GM23338 (cell line): ENCODE measurements around the gene HADHA.

ENCODE experiments used
- EZH2phosphoT487 ChIP-seq: fragments of 200-600 bp; sonication (generic); IDR thresholded peaks from one replicate; pipeline ENCODE4 v1.8.1; 2018; ENCODE audit warnings: antibody characterized with exemption; ENCODE audit not compliant: unreplicated experiment
- POLR2AphosphoS5 ChIP-seq: IDR thresholded peaks from 2 replicates; pipeline ENCODE4 v1.6.1; 2016; ENCODE audit warnings: antibody characterized with exemption, low read depth
- ZNF331 ChIP-seq: fragments of 250-450 bp; sonication (Bioruptor Pico); IDR thresholded peaks from 2 replicates; pipeline ENCODE4 v1.5.0; 2020; ENCODE audit warnings: low read depth, mild to moderate bottlenecking, moderate library complexity

GRCh38 chr2:26170795-26171194 lies 73.6 kb downstream of the HADHA start:
- TF ChIP-seq POLR2AphosphoS5 (no peak), ZNF331 (CRISPR knock-in tag) (no peak), EZH2phosphoT487 (no peak)
